Diencephalon (tissue), 1 donor: ENCODE data around the gene C14orf119. TPM values are rescaled to one million over a fixed set of nuclear protein-coding genes. Genes with fewer than 3 reads are reported as not detected.

Experiments used
- total RNA-seq: library from RNA; depleted of rRNA; stranded (reverse); fragments of >200 nt; gene quantifications from one replicate; pipeline ENCODE4 v1.2.3, GENCODE V29; 2014

The C14orf119 gene
- 22.1 TPM for total RNA-seq

GRCh38 chr14:23095196-23096108 lies at the start of gene C14orf119:
Gene C14orf119 (plus strand): TSS chr14:23095505. CDS start chr14:23097659, 2,154 bp downstream.

GRCh38 chr14:23056956-23057756 lies 38.1 kb upstream of the C14orf119 start, which contains the start of gene CDH24:
Gene CDH24 (minus strand): TSS chr14:23057520. CDS start chr14:23055733, 1,787 bp downstream.

GRCh38 chr14:23094666-23095195 lies 574 bp upstream of the C14orf119 start, which contains the start of gene ACIN1:
Gene ACIN1 (minus strand): TSS chr14:23095136. CDS start chr14:23095112, 24 bp downstream.

DNA sequence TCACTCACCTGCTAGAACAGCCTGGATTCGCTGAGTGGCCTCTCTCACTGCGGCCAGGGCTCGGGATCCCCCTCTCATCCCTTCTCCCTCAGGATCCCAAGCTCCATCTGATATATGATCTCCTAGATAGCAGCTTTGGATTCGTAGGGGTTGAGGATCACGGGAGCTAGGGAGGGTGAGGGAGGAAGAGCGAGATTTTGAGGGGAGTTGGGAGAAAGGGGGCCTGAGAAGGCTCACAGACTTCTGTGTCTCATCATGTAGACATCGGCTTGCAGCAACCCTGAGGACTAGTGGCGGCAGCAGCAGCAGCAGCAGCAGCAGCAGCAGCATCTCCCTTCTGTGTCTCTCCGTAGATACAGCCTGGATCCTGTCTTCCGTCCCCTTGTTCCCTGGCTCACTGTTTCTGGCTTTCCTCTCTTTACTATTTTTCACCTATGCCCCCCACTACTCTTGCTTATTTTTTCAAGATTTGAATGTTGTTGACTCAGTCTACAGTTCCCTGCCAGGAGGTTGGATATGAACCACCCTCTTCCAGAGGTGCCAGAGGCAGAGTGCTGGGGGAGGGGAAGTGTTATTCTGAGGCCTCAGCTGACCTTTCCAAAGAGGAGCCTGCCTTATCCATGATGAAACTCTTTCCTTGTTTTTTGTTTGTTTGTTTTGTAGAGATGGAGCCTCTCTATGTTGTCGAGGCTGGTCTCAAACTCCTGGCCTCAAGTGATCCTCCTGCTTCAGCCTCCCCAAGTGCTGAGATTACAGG lies 9.5 kb downstream of the C14orf119 start, which contains the start of gene CIROP:
Gene CIROP, minus strand, starts transcription at position 399 of the 757 bp plus-strand sequence. Its CDS starts 69 bp downstream, at position 330.

DNA sequence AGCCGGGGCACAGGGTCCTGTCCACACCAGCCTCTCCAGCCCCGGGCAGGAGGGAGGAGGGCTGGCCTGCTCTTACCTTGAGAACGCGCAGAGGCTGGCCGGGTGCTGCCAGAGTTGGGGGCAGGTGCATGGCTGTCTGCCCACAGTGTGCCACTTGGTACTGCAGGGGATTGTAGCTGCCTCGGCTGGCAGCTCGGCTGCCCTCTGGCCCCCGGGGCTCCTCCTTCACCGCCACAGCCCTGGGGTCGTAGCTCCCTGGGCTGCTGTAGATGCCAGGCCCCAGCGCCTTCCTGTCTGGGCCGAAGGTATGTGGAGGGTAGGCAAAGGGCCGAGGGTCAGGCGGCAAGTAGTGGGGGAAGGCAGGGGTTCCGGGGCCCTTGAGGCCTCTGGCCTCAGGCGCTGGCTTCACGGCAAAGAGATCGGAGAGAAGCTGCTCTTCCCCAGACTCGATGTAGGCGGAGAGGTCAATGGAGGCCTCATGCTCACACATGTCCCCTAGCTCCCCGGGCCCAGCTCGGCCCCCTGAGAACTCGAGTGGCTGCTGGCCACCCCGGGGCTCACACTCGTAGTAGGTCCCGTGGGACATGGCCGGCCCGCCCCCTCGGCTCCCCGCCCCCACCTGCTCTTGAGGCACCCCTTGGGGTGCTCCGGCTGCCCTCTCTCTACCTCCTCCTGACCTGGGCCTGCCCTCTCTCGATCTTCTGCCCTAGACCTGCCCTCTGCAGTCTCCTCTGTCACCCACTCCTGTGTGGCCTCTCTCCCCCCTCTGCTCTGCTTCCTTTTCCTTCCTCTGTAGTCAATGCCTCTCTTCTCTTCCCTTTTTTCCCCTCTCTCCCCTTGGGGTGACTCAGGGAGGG lies 23.4 kb downstream of the C14orf119 start, which contains the start of gene CEBPE:
Gene CEBPE, minus strand, starts transcription at position 750 of the 857 bp plus-strand sequence. Its CDS starts 164 bp downstream, at position 586.

Other genes starting within 250 kb of the C14orf119 start
- 7.8 TPM for gene LRP10, start 223.8 kb upstream of the C14orf119 start, total RNA-seq
- 5.5 TPM for gene REM2, start 212.3 kb upstream of the C14orf119 start, total RNA-seq
- gene RBM23, start 176.4 kb upstream of the C14orf119 start, total RNA-seq: 69.9 TPM
- 66.4 TPM for gene PRMT5, start 166.1 kb upstream of the C14orf119 start, total RNA-seq
- gene HAUS4, start 138.4 kb upstream of the C14orf119 start, total RNA-seq: 25.8 TPM
- gene AJUBA, start 113.0 kb upstream of the C14orf119 start, total RNA-seq: 7.2 TPM
- 3.5 TPM for gene C14orf93, start 85.4 kb upstream of the C14orf119 start, total RNA-seq
- 156 TPM for gene PSMB5, start 60.6 kb upstream of the C14orf119 start, total RNA-seq
- not detected for gene PSMB11, start 53.3 kb upstream of the C14orf119 start, total RNA-seq
- 14.1 TPM for gene CDH24, start 38.0 kb upstream of the C14orf119 start, total RNA-seq
- 91.8 TPM for gene ACIN1, start 369 bp upstream of the C14orf119 start, total RNA-seq
- not detected for gene CIROP, start 9.5 kb downstream of the C14orf119 start, total RNA-seq
- gene CEBPE, start 23.8 kb downstream of the C14orf119 start, total RNA-seq: not detected
- 14.8 TPM for gene SLC7A8, start 88.2 kb downstream of the C14orf119 start, total RNA-seq
- gene RNF212B, start 142.4 kb downstream of the C14orf119 start, total RNA-seq: not detected
- 4.6 TPM for gene HOMEZ, start 190.6 kb downstream of the C14orf119 start, total RNA-seq
- 10.4 TPM for gene PPP1R3E, start 207.4 kb downstream of the C14orf119 start, total RNA-seq
- 21.9 TPM for gene BCL2L2, start 211.3 kb downstream of the C14orf119 start, total RNA-seq
- 92.3 TPM for gene PABPN1, start 226.0 kb downstream of the C14orf119 start, total RNA-seq